GM12878 (cell line): ENCODE measurements around the gene F2RL3. TPM values are rescaled to one million over a fixed set of nuclear protein-coding genes. Genes with fewer than 3 reads are reported as not detected.

Experiments used
- ATAC-seq: fragments of 200-7000 bp; cut with Tn5 transposase; 3 replicates; pipeline ENCODE4 v1.9.1; 2020; ENCODE audit warnings: mild to moderate bottlenecking, moderate library complexity
- BruUV-seq: library from RNA; stranded (reverse); fragments of 400-500 nt; replicated peaks from 2 replicates; lab custom pipeline; 2021; lab: Mats Ljungman, UMichigan
- CTCF ChIA-PET: fragments of 300-600 bp; sonication (Branson Sonifier 250); formaldehyde crosslinking; extraction: SDS; loops from one replicate; lab custom pipeline; 2021; ENCODE audit warnings: inconsistent platforms; lab: Yijun Ruan, JAX
- POLR2A ChIA-PET: fragments of 350-600 bp; formaldehyde crosslinking; extraction: SDS; loops from one replicate; lab custom pipeline; 2021; ENCODE audit warnings: inconsistent platforms; lab: Charles Lee
- RAD21 ChIA-PET: fragments of 300-600 bp; sonication (Branson Sonifier 250); formaldehyde crosslinking; loops from one replicate; lab custom pipeline; 2023; ENCODE audit warnings: antibody characterized with exemption; ENCODE audit not compliant: unreplicated experiment; lab: Charles Lee
- SMC1A ChIA-PET: fragments of 300-600 bp; sonication (Branson Sonifier 250); formaldehyde crosslinking; loops from one replicate; lab custom pipeline; 2023; ENCODE audit not compliant: unreplicated experiment, uncharacterized antibody; lab: Charles Lee
- DNase-seq: peaks from one replicate; pipeline ENCODE4 v3.0.0-alpha.2; 2011; ENCODE audit warnings: low read depth, low spot score
- FAIRE-seq: peaks from 3 replicates; lab custom pipeline; 2011; peaks lifted over from hg19 to GRCh38; lab: Jason Lieb, UNC
- H2AFZ ChIP-seq: 2 replicates; pipeline ENCODE4 v1.6.0; 2011; ENCODE audit warnings: low read depth, low read length, control low read depth; ENCODE audit not compliant: control insufficient read depth
- H3K27ac ChIP-seq: 2 replicates; pipeline ENCODE4 v1.5.1; 2011; ENCODE audit warnings: control low read depth; ENCODE audit not compliant: control insufficient read depth, insufficient read depth
- H3K27me3 ChIP-seq, 2 experiments: replicated peaks in 1 of 2; 2 replicates each; pipeline versions ENCODE4 v1.6.0 to v1.6.1; 2011; ENCODE audit warnings: low read length in 1 of 2; ENCODE audit not compliant: control insufficient read depth in 2 of 2, insufficient read depth in 2 of 2
- H3K36me3 ChIP-seq, 2 experiments: 2 replicates each; pipeline ENCODE4 v1.5.1; 2011; ENCODE audit warnings: low read length in 1 of 2; ENCODE audit not compliant: control insufficient read depth in 2 of 2, insufficient read depth in 2 of 2
- H3K4me1 ChIP-seq: 2 replicates; pipeline ENCODE4 v1.6.1; 2011; ENCODE audit warnings: mild to moderate bottlenecking, low read length, moderate library complexity, mixed read lengths; ENCODE audit not compliant: control insufficient read depth, insufficient read depth
- H3K4me2 ChIP-seq: 2 replicates; pipeline ENCODE4 v1.6.0; 2011; ENCODE audit warnings: control low read depth; ENCODE audit not compliant: control insufficient read depth, insufficient read depth
- H3K4me3 ChIP-seq: fragments of 200-600 bp; sonication (generic); 2 replicates; pipeline ENCODE4 v1.5.1; 2016
- H3K79me2 ChIP-seq: 2 replicates; pipeline ENCODE4 v1.6.0; 2011; ENCODE audit warnings: low read length; ENCODE audit not compliant: control insufficient read depth, insufficient read depth
- H3K9ac ChIP-seq: 2 replicates; pipeline ENCODE4 v1.8.0; 2011; ENCODE audit warnings: low read length, control low read depth, mixed read lengths; ENCODE audit not compliant: control insufficient read depth, insufficient read depth
- H3K9me3 ChIP-seq: replicated peaks from 3 replicates; pipeline ENCODE4 v1.5.1; 2011; ENCODE audit warnings: mild to moderate bottlenecking, low read length; ENCODE audit not compliant: control insufficient read depth, insufficient read depth
- H4K20me1 ChIP-seq: 2 replicates; pipeline ENCODE4 v1.6.0; 2011; ENCODE audit not compliant: control insufficient read depth, insufficient read depth
- BCL3 ChIP-seq: IDR thresholded peaks from 2 replicates; pipeline ENCODE4 v1.6.1; 2011; ENCODE audit warnings: borderline replicate concordance, low read depth, mild to moderate bottlenecking, moderate library complexity, low read length; ENCODE audit not compliant: insufficient read depth, poor library complexity, severe bottlenecking
- HDAC2 ChIP-seq: fragments of 200-600 bp; sonication (generic); IDR thresholded peaks from 2 replicates; pipeline ENCODE4 v1.6.1; 2017
- MYB ChIP-seq: fragments of 150-350 bp; IDR thresholded peaks from 2 replicates; pipeline ENCODE4 v1.6.1; 2014; ENCODE audit warnings: mild to moderate bottlenecking, low read depth, low read length, borderline replicate concordance
- POU2F2 ChIP-seq: IDR thresholded peaks from 3 replicates; pipeline ENCODE4 v1.6.1; 2011; ENCODE audit warnings: low read depth, mild to moderate bottlenecking, low read length, borderline replicate concordance
- STAT1 ChIP-seq: fragments of 450-650 bp; conservative IDR thresholded peaks from 2 replicates; pipeline ENCODE4 v1.6.1; 2014; ENCODE audit warnings: antibody characterized with exemption, mild to moderate bottlenecking
- YY1 ChIP-seq: IDR thresholded peaks from 2 replicates; pipeline ENCODE4 v1.6.1; 2011; ENCODE audit warnings: low read depth, mild to moderate bottlenecking, low read length
- WGBS: methylation state at CpG from one replicate; pipeline ENCODE4 v1.1.6; 2016; ENCODE audit warnings: low lambda C conversion rate; ENCODE audit not compliant: insufficient replicate concordance, insufficient coverage; ENCODE audit errors: missing lambda C conversion rate; 5-methylcytosine and 5-hydroxymethylcytosine counted together
- in situ Hi-C: fragments of 300-500 bp; cut with MboI; formaldehyde crosslinking; loops from 9 replicates; pipeline ENCODE4 v1.14.3; 2018; ENCODE audit warnings: mixed read lengths
- intact Hi-C: fragments of 100-400 bp; cut with micrococcal nuclease; formaldehyde crosslinking; loops from one replicate; pipeline ENCODE4 v1.14.2; 2022; ENCODE audit not compliant: unreplicated experiment
- polyA plus RNA-seq, 11 experiments: library from polyadenylated mRNA; depleted of rRNA in 4 of 11; unstranded in 6 of 11; stranded (reverse) in 5 of 11; fragments of >200 nt; fragmentation: Nextera tagmentation in 4 of 11; fragmentation: Illumina TruSeq in 1 of 11; extraction: Ambion mirVana in 4 of 11; extraction: Trizol in 1 of 11; gene quantifications; 1 replicate in 1 of 11; 2 replicates in 10 of 11; pipeline versions ENCODE4 v1.2.1 to v1.2.3, GENCODE V29; 2011 to 2016; ENCODE audit warnings: inconsistent platforms in 2 of 11, missing spikeins in 2 of 11, low read depth in 1 of 11
- total RNA-seq, 4 experiments: library from RNA; depleted of rRNA in 3 of 4; stranded (reverse); fragments of >200 nt in 3 of 4; fragmentation: Illumina TruSeq in 1 of 4; extraction: Trizol in 1 of 4; gene quantifications; 2 replicates each; pipeline versions ENCODE4 v1.2.1 to v1.2.3, GENCODE V29; 2013 to 2021
- TF ChIP-seq, protein P1 (sequence below), 3 experiments: IDR thresholded peaks in 2 of 3; conservative IDR thresholded peaks in 1 of 3; 2 replicates each; pipeline ENCODE4 v1.5.1; 2011; ENCODE audit warnings: low read depth in 3 of 3, low read length in 3 of 3, mild to moderate bottlenecking in 3 of 3, control low read depth in 2 of 3, moderate library complexity in 2 of 3, inconsistent platforms in 1 of 3, mixed read lengths in 1 of 3; ENCODE audit not compliant: control insufficient read depth in 2 of 3, insufficient read depth in 1 of 3; ENCODE audit errors: extremely low read depth in 1 of 3

Gene F2RL3
- total and polyA plus RNA-seq, 10 of the 15 experiments (the other 5 are each of a cell fraction or from before 2014, with no cell fraction given): 0.01 to 1.2 (median 0.29) TPM

DNA sequence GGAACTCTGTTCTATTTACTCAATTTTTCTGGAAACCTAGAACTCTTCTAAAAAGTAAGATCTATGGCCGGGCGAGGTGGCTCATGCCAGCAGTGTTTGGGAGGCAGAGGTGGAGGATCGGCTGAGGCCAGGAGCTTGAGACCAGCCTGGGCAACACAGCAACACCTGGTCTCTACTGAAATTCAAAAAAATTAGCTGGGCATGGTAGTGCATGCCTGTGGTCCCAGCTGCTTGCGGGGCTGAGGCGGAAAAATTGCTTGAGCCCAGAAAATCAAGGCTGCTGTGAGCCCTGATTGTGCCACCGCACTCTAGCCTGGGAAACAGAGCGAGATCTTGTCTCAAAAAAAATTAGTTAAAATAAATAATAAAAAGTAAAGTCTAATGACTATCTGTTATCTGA is 28.6 kb downstream of the F2RL3 start:
- no peak overlapping the region for H3K27ac ChIP-seq
- no peak for FAIRE-seq

DNA sequence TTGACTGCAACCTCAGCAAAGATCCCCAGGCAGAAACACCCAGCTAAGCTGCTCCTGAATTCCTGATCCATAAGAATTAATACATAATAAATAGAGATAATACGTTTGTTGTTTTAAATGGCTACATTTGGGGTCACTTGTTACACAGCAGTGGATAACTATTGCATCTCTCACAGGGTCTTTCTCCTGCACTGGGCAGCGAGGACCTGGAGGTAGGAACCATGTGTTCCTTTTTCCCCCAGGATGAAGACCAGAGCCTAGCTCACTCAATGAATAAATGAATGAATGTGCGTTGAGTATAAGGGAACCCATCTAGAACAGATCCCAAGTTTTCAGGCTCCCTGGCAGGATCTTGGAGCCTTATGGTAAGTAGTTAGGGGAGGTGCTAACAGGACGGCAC is 30.7 kb downstream of the F2RL3 start:
- FAIRE-seq (no peak), ATAC-seq (no peak), DNase-seq (no peak)
- H3K27me3 ChIP-seq: no peaks in the 10 kb centered on the region
- TF ChIP-seq, protein P1, sequence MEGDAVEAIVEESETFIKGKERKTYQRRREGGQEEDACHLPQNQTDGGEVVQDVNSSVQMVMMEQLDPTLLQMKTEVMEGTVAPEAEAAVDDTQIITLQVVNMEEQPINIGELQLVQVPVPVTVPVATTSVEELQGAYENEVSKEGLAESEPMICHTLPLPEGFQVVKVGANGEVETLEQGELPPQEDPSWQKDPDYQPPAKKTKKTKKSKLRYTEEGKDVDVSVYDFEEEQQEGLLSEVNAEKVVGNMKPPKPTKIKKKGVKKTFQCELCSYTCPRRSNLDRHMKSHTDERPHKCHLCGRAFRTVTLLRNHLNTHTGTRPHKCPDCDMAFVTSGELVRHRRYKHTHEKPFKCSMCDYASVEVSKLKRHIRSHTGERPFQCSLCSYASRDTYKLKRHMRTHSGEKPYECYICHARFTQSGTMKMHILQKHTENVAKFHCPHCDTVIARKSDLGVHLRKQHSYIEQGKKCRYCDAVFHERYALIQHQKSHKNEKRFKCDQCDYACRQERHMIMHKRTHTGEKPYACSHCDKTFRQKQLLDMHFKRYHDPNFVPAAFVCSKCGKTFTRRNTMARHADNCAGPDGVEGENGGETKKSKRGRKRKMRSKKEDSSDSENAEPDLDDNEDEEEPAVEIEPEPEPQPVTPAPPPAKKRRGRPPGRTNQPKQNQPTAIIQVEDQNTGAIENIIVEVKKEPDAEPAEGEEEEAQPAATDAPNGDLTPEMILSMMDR (IDR thresholded peaks at IDR 0.05 in 2 of 3, conservative IDR thresholded peaks at IDR 0.05 in 1 of 3; ENCODE audit: control insufficient read depth in 2 of 3, extremely low read depth in 1 of 3, insufficient read depth in 1 of 3, low read depth in 3 of 3, low read length in 3 of 3): no peak
- TF ChIP-seq STAT1 (no peak), MYB (no peak), HDAC2 (no peak), POU2F2 (no peak)
- no peak overlapping the region for H3K27ac ChIP-seq
- no peaks in the 10 kb centered on the region for H3K36me3 ChIP-seq
- in situ Hi-C loops (no loop called here), intact Hi-C loops (no loop called here)
- SMC1A ChIA-PET: no interaction called here
- 22% methylated on average over 4 of the region's 4 CpGs for WGBS
- H4K20me1 ChIP-seq: no peaks in the 10 kb centered on the region
- POLR2A ChIA-PET: no interaction called here
- H3K79me2 ChIP-seq: no peaks in the 10 kb centered on the region
- H3K9ac ChIP-seq: no peak overlapping the region
- CTCF ChIA-PET: no interaction called here
- RAD21 ChIA-PET: no interaction called here
- no peak overlapping the region for H2AFZ ChIP-seq
- no TSS peak for BruUV-seq
- no peak overlapping the region for H3K4me3 ChIP-seq
- H3K4me1 ChIP-seq: no peaks in the 10 kb centered on the region
- H3K4me2 ChIP-seq: no peak overlapping the region
- no peaks in the 10 kb centered on the region; the same call in 2 of the 3 replicates for H3K9me3 ChIP-seq

More for the DNA sequence above, 28.6 kb downstream of the F2RL3 start:
- no peak for ATAC-seq
- Histone ChIP-seq H3K27me3 (no peaks in the 10 kb centered on the region), H3K9ac (no peak overlapping the region), H3K9me3 (peaks cover 6% of the 10 kb centered on the region; the same call in 2 of the 3 replicates), H2AFZ (no peak overlapping the region), H3K36me3 (no peaks in the 10 kb centered on the region)
- BruUV-seq: no TSS peak
- RAD21 ChIA-PET: no interaction called here
- in situ Hi-C loops: no loop called here
- 50% methylated on average over 7 of the region's 7 CpGs for WGBS
- TF ChIP-seq BCL3 (no peak), YY1 (no peak)
- TF ChIP-seq, all 136 proteins: peak for 0
- H4K20me1 ChIP-seq: no peaks in the 10 kb centered on the region
- H3K4me1 ChIP-seq: no peaks in the 10 kb centered on the region
- H3K4me3 ChIP-seq: no peak overlapping the region
- intact Hi-C loops: no loop called here
- H3K79me2 ChIP-seq: no peaks in the 10 kb centered on the region
- ChIA-PET CTCF (no interaction called here), POLR2A (no interaction called here), SMC1A (no interaction called here)
- no peak for DNase-seq
- H3K4me2 ChIP-seq: no peak overlapping the region
